Endothelial cell of umbilical vein (primary cell): ENCODE measurements around the gene TGM4. TPM values are rescaled to one million over a fixed set of nuclear protein-coding genes. Genes with fewer than 3 reads are reported as not detected.

ENCODE experiments used
- BruUV-seq: library from RNA; stranded (reverse); fragments of 400-500 nt; replicated peaks from 2 replicates; lab custom pipeline; 2021; lab: Mats Ljungman, UMichigan
- CTCF ChIA-PET: fragments of 300-600, 350-600 bp; sonication (Branson Sonifier 250); formaldehyde crosslinking; loops from one replicate; lab custom pipeline; 2021; ENCODE audit warnings: antibody characterized with exemption, inconsistent platforms; lab: Charles Lee
- POLR2A ChIA-PET: fragments of 300-600, 350-600 bp; sonication (Branson Sonifier 250); formaldehyde crosslinking; loops from one replicate; lab custom pipeline; 2021; ENCODE audit warnings: antibody characterized with exemption, inconsistent platforms; lab: Charles Lee
- DNase-seq: peaks from one replicate; pipeline ENCODE4 v3.0.0-alpha.2; 2011; ENCODE audit warnings: low read depth, low spot score
- FAIRE-seq: peaks from 2 replicates; lab custom pipeline; 2011; peaks lifted over from hg19 to GRCh38; lab: Jason Lieb, UNC
- H2AFZ ChIP-seq: 2 replicates; pipeline ENCODE4 v1.6.0; 2012; ENCODE audit warnings: low read depth, low read length, control low read depth, inconsistent platforms
- H3K27ac ChIP-seq: 2 replicates; pipeline ENCODE4 v1.5.1; 2011; ENCODE audit warnings: low read depth, mild to moderate bottlenecking, control low read depth, low read length, moderate library complexity; ENCODE audit not compliant: insufficient read depth
- H3K27me3 ChIP-seq, 2 experiments: 2 replicates each; pipeline versions ENCODE4 v1.6.0 to v1.6.1; 2011; ENCODE audit warnings: low read length in 2 of 2, mixed read lengths in 1 of 2; ENCODE audit not compliant: control insufficient read depth in 2 of 2, insufficient read depth in 2 of 2
- H3K36me3 ChIP-seq, 2 experiments: 2 replicates in 1 of 2; 3 replicates in 1 of 2; pipeline ENCODE4 v1.5.1; 2011; ENCODE audit warnings: low read length in 2 of 2, mild to moderate bottlenecking in 1 of 2, moderate library complexity in 1 of 2; ENCODE audit not compliant: control insufficient read depth in 2 of 2, insufficient read depth in 2 of 2; ENCODE audit errors: extremely low read depth in 1 of 2
- H3K4me1 ChIP-seq: 3 replicates; pipeline ENCODE4 v1.5.1; 2011; ENCODE audit warnings: mild to moderate bottlenecking, low read length; ENCODE audit not compliant: control insufficient read depth, insufficient read depth; ENCODE audit errors: extremely low read depth
- H3K4me2 ChIP-seq: 2 replicates; pipeline ENCODE4 v1.6.1; 2011; ENCODE audit warnings: low read length, control low read depth, mixed read lengths; ENCODE audit not compliant: insufficient read depth
- H3K4me3 ChIP-seq, 3 experiments: fragments of 200-600 bp in 1 of 3; sonication (generic), shearing (Covaris generic) in 1 of 3; replicated peaks in 1 of 3; 2 replicates each; pipeline ENCODE4 v1.5.1; 2011 to 2016; ENCODE audit warnings: control low read depth in 3 of 3, low read length in 3 of 3, mild to moderate bottlenecking in 2 of 3, inconsistent platforms in 1 of 3, low read depth in 1 of 3, moderate library complexity in 1 of 3; ENCODE audit not compliant: insufficient read depth in 1 of 3
- H3K79me2 ChIP-seq: 2 replicates; pipeline ENCODE4 v1.6.0; 2012; ENCODE audit warnings: low read length, inconsistent platforms; ENCODE audit not compliant: control insufficient read depth, insufficient read depth
- H3K9ac ChIP-seq: replicated peaks from 2 replicates; pipeline ENCODE3; 2011; ENCODE audit warnings: low read length, control low read depth; ENCODE audit not compliant: insufficient read depth; ENCODE audit errors: extremely low read depth
- H3K9me1 ChIP-seq: replicated peaks from 3 replicates; pipeline ENCODE4 v1.6.0; 2011; ENCODE audit warnings: mild to moderate bottlenecking, low read length; ENCODE audit not compliant: control insufficient read depth, insufficient read depth; ENCODE audit errors: extremely low read depth
- H3K9me3 ChIP-seq: replicated peaks from 2 replicates; pipeline ENCODE4 v1.5.1; 2012; ENCODE audit warnings: low read length, inconsistent platforms; ENCODE audit not compliant: control insufficient read depth, insufficient read depth
- H4K20me1 ChIP-seq: replicated peaks from 2 replicates; pipeline ENCODE3; 2011; ENCODE audit warnings: mild to moderate bottlenecking, low read length; ENCODE audit not compliant: control insufficient read depth, insufficient read depth; ENCODE audit errors: extremely low read depth
- EZH2 ChIP-seq: IDR thresholded peaks from 2 replicates; pipeline ENCODE4 v1.6.1; 2012; ENCODE audit warnings: borderline replicate concordance, low read depth, mild to moderate bottlenecking, moderate library complexity, low read length, inconsistent platforms; ENCODE audit not compliant: severe bottlenecking
- FOS ChIP-seq: IDR thresholded peaks from 2 replicates; pipeline ENCODE4 v1.6.1; 2011; ENCODE audit warnings: mild to moderate bottlenecking, low read length, moderate library complexity, borderline replicate concordance; ENCODE audit not compliant: insufficient read depth
- GATA2 ChIP-seq: IDR thresholded peaks from 2 replicates; pipeline ENCODE4 v1.7.0; 2011; ENCODE audit warnings: low read depth, mild to moderate bottlenecking, moderate library complexity, mixed read lengths, low read length; ENCODE audit not compliant: insufficient read length, insufficient read depth
- JUN ChIP-seq: IDR thresholded peaks from 2 replicates; pipeline ENCODE4 v1.6.1; 2011; ENCODE audit warnings: borderline replicate concordance, low read depth; ENCODE audit not compliant: insufficient read length, insufficient read depth
- MYC ChIP-seq: IDR thresholded peaks from one replicate; pipeline ENCODE4 v1.6.1; 2011; ENCODE audit warnings: mild to moderate bottlenecking, low read depth, low read length
- POLR2A ChIP-seq: IDR thresholded peaks from 2 replicates; pipeline ENCODE4 v1.6.1; 2012; ENCODE audit warnings: low read depth, mild to moderate bottlenecking, control low read depth, low read length
- POLR2AphosphoS5 ChIP-seq: IDR thresholded peaks from 2 replicates; pipeline ENCODE4 v1.6.1; 2012; ENCODE audit warnings: low read depth, mild to moderate bottlenecking, control low read depth, low read length, moderate library complexity; ENCODE audit not compliant: insufficient read depth
- dilution Hi-C: fragments of 300-500 bp; cut with MboI; formaldehyde crosslinking; loops from one replicate; pipeline ENCODE4 v1.15.0; 2019; ENCODE audit warnings: low sequenced_read_pairs; ENCODE audit not compliant: extremely low pct_ligation_motif_present
- intact Hi-C: fragments of 100-400 bp; cut with micrococcal nuclease; formaldehyde crosslinking; loops from one replicate; pipeline ENCODE4 v1.10.0; 2022
- polyA plus RNA-seq, 4 experiments: library from polyadenylated mRNA; depleted of rRNA in 3 of 4; stranded (reverse) in 3 of 4; unstranded in 1 of 4; fragments of >200 nt; gene quantifications; 2 replicates each; pipeline versions ENCODE4 v1.2.1 to v1.2.3, GENCODE V29; 2011 to 2012; ENCODE audit warnings: missing spikeins in 1 of 4
- total RNA-seq: library from RNA; stranded (reverse); gene quantifications from 2 replicates; pipeline ENCODE4 v1.2.3, GENCODE V29; 2021
- TF ChIP-seq, protein P1 (sequence below): IDR thresholded peaks from 2 replicates; pipeline ENCODE4 v1.6.1; 2011; ENCODE audit not compliant: insufficient read depth, insufficient read length
- TF ChIP-seq, protein P2 (sequence below), 2 donors: IDR thresholded peaks; 1 replicate in 1 of 2; 2 replicates in 1 of 2; pipeline ENCODE4 v1.5.1; 2011; ENCODE audit warnings: low read length in 2 of 2, mild to moderate bottlenecking in 2 of 2, moderate library complexity in 2 of 2, control low read depth in 1 of 2, inconsistent platforms in 1 of 2, low read depth in 1 of 2; ENCODE audit not compliant: insufficient read depth in 1 of 2; ENCODE audit errors: extremely low read depth in 1 of 2

TGM4 gene
- total and polyA plus RNA-seq, 2 donors (not counting 3 experiments of a cell fraction or from before 2014, with no cell fraction given), result 0.11 to 0.24 TPM

DNA sequence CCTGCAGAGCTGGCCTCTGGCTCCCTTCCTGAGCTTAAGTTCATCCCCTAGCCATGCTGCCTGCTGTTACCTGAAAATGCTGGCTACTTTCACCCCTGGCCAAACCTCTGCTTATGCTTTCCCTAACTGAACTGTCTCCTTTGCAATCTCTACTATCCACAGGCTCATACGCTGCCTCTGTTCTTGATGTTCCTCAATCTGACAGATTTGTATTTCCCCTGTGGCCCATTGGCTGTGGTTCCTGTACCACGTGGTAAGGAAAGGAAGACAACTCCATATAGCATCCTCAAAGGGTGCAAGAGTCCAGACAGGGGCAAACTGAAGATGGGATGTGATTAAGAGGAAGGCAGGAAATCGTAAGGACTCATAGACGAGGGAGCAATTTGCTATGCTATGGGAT, 33.2 kb downstream of the TGM4 start:
- Histone ChIP-seq H3K9me1 (no peaks in the 10 kb centered on the region), H3K9me3 (no peaks in the 10 kb centered on the region), H3K79me2 (no peaks in the 10 kb centered on the region), H3K4me3 (no peak overlapping the region), H3K4me2 (no peak overlapping the region), H3K27ac (no peak overlapping the region), H2AFZ (no peak overlapping the region), H3K9ac (no peak overlapping the region), H3K4me1 (no peaks in the 10 kb centered on the region), H4K20me1 (no peaks in the 10 kb centered on the region), H3K36me3 (no peaks in the 10 kb centered on the region), H3K27me3 (peaks cover 0 to 10% of the 10 kb centered on the region in 2 experiments)
- intact Hi-C loops, result no loop called here
- no TSS peak for BruUV-seq
- DNase-seq, result no peak
- FAIRE-seq, result no peak
- ChIA-PET CTCF (interaction anchor here (0.7 to 1.6 kb wide), 2 partner anchors 7 to 19 kb away, joined by 3 read pairs; no protein-coding TSS in a partner anchor), POLR2A (interaction anchor here (0.6 kb wide), 1 partner anchor 69 kb away, joined by 3 read pairs; no protein-coding TSS in a partner anchor)
- dilution Hi-C loops, result no loop called here
- TF ChIP-seq, protein P1, sequence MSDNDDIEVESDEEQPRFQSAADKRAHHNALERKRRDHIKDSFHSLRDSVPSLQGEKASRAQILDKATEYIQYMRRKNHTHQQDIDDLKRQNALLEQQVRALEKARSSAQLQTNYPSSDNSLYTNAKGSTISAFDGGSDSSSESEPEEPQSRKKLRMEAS, result no peak
- TF ChIP-seq POLR2A (no peak), POLR2AphosphoS5 (no peak), MYC (no peak), FOS (no peak), JUN (no peak), EZH2 (no peak), GATA2 (no peak)
- TF ChIP-seq, protein P2, sequence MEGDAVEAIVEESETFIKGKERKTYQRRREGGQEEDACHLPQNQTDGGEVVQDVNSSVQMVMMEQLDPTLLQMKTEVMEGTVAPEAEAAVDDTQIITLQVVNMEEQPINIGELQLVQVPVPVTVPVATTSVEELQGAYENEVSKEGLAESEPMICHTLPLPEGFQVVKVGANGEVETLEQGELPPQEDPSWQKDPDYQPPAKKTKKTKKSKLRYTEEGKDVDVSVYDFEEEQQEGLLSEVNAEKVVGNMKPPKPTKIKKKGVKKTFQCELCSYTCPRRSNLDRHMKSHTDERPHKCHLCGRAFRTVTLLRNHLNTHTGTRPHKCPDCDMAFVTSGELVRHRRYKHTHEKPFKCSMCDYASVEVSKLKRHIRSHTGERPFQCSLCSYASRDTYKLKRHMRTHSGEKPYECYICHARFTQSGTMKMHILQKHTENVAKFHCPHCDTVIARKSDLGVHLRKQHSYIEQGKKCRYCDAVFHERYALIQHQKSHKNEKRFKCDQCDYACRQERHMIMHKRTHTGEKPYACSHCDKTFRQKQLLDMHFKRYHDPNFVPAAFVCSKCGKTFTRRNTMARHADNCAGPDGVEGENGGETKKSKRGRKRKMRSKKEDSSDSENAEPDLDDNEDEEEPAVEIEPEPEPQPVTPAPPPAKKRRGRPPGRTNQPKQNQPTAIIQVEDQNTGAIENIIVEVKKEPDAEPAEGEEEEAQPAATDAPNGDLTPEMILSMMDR (IDR thresholded peaks at IDR 0.05; ENCODE audit: extremely low read depth in 1 of 2, insufficient read depth in 1 of 2, low read depth in 1 of 2, low read length in 2 of 2), result no peak
